KOPT-K1 (cell line): ENCODE measurements around the gene LMX1A.

Experiments
- H3K27ac ChIP-seq: fragments of 200-600 bp; sonication (generic); 2 replicates; pipeline ENCODE4 v1.5.1; 2016; ENCODE audit warnings: antibody characterized with exemption, mild to moderate bottlenecking, low read depth, low read length; ENCODE audit not compliant: poor library complexity, severe bottlenecking
- H3K36me3 ChIP-seq: fragments of 200-600 bp; sonication (generic); 2 replicates; pipeline ENCODE4 v1.5.1; 2017; ENCODE audit warnings: antibody characterized with exemption, mild to moderate bottlenecking, low read length, moderate library complexity; ENCODE audit not compliant: insufficient read depth
- H3K9me3 ChIP-seq: fragments of 200-600 bp; sonication (generic); 2 replicates; pipeline ENCODE4 v1.5.1; 2017; ENCODE audit warnings: antibody characterized with exemption, low read length, mild to moderate bottlenecking; ENCODE audit not compliant: insufficient read depth, poor library complexity, severe bottlenecking

Gene LMX1A

GRCh38 chr1:165355977-165356811 lies at the start of gene LMX1A:
Gene LMX1A (minus strand): TSS chr1:165356715. CDS start chr1:165355559, 1,156 bp downstream.
- H3K9me3 ChIP-seq: no peaks in the 10 kb centered on the region
- H3K36me3 ChIP-seq: no peaks in the 10 kb centered on the region
- H3K27ac ChIP-seq: no peak within 1 kb of the TSS

GRCh38 chr1:165403835-165404482 lies 47.4 kb upstream of the LMX1A start:
- H3K9me3 ChIP-seq: no peaks in the 10 kb centered on the region
- no peaks in the 10 kb centered on the region for H3K36me3 ChIP-seq
- H3K27ac ChIP-seq: no peak overlapping the region

GRCh38 chr1:165402517-165403111 lies 46.1 kb upstream of the LMX1A start:
- Histone ChIP-seq H3K9me3 (no peaks in the 10 kb centered on the region), H3K36me3 (no peaks in the 10 kb centered on the region), H3K27ac (no peak overlapping the region)

GRCh38 chr1:165397944-165398343 lies 41.4 kb upstream of the LMX1A start:
- Histone ChIP-seq H3K27ac (no peak overlapping the region), H3K36me3 (no peaks in the 10 kb centered on the region), H3K9me3 (no peaks in the 10 kb centered on the region)

DNA sequence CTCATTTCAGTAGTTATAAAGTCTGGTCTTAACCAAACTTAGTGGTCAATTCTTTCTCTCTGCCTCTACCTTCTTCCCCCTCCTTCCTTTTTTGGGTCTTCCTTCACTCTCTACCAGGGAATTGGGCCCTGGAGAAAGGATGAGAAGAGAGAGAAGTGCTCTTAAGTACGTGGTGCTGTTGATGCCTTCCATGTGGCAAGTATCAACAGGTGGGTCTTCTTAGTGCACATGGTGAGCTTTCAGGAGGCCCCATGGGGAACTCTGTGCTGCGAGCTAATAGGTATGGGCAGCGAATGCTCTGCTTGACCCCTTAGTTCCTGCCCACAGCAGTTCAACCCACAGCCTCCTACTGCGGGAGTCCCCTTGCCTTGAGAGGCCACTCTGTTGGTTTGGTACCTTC lies 39.4 kb upstream of the LMX1A start:
- H3K27ac ChIP-seq: no peak overlapping the region
- H3K9me3 ChIP-seq: no peaks in the 10 kb centered on the region
- no peaks in the 10 kb centered on the region for H3K36me3 ChIP-seq

- Histone ChIP-seq H3K9me3 (no peaks in the 10 kb centered on the region), H3K27ac (no peak overlapping the region), H3K36me3 (no peaks in the 10 kb centered on the region)
Observed at GRCh38 chr1:165395478-165395877, 39.0 kb upstream of the LMX1A start.

DNA sequence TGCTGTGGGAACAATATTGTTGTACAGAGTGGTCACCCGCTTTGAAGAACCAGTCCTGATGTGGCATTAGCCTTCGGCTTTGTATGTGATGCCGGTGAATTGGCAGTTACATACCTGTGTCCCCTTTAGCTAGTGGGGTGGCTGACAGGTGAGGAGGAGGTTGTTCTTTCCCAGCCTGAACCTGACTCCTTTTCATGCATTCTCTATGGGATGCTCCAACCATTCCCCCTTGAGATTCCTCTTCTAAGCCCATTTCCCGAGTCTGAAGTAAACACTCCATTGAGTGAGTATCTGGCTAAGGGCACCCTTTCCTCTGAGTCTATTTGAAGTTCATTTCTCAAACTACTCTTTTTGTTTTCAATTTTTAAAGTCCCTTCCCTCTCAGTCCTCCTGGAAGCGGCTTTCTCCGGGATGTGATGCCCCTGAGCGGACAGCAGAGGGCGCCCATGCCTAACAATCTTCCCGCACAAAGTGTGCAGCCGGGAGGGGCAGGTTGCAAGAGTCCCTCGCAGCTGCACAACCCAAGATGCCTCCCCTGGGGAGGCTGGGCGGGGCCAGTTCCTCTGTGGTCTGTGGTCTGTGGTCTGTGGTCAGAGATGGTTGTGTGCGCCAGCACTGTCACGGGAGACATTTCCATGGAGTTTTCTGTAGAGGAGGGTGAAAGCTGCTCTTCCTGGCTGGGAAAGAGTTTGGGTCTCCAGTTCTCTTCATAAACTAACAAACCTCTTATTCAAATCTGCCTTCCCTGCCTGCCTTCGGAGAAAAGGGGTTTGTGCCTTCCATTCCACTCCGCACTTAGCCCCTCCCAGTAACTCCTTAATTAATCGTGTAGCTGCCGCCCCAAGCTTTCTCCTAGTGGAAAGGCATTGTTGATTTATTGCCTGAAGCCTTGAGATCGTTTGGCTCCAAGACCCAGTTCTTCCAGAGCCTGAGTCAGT lies 36.4 kb upstream of the LMX1A start:
- H3K9me3 ChIP-seq: no peaks in the 10 kb centered on the region
- no peaks in the 10 kb centered on the region for H3K36me3 ChIP-seq
- no peak overlapping the region for H3K27ac ChIP-seq

GRCh38 chr1:165389609-165390008 lies 33.1 kb upstream of the LMX1A start:
- Histone ChIP-seq H3K27ac (no peak overlapping the region), H3K9me3 (no peaks in the 10 kb centered on the region), H3K36me3 (no peaks in the 10 kb centered on the region)

DNA sequence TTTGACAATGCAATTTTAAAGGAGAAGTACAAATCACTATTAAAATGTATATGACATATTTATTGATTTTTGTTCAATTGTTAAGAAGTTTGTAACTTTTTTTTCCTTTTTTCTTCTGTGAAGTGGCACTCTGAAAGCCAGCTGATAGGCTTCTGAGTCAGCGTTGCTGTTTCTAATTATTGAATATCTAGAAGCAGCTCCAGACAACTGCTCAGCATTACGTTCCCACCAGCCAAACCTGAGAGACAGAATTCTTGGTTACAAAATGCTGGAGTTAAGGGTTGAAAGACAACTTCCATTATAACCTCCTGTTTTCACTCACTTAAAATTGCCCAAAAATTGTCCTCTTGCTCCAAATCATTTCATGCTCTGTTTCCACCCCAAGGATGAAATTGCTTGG lies 31.4 kb upstream of the LMX1A start:
- no peaks in the 10 kb centered on the region for H3K36me3 ChIP-seq
- no peaks in the 10 kb centered on the region for H3K9me3 ChIP-seq
- no peak overlapping the region for H3K27ac ChIP-seq

GRCh38 chr1:165387505-165387904 lies 31.0 kb upstream of the LMX1A start:
- no peak overlapping the region for H3K27ac ChIP-seq
- H3K36me3 ChIP-seq: no peaks in the 10 kb centered on the region
- no peaks in the 10 kb centered on the region for H3K9me3 ChIP-seq

GRCh38 chr1:165383599-165384405 lies 27.3 kb upstream of the LMX1A start:
- no peaks in the 10 kb centered on the region for H3K9me3 ChIP-seq
- no peaks in the 10 kb centered on the region for H3K36me3 ChIP-seq
- H3K27ac ChIP-seq: no peak overlapping the region

DNA sequence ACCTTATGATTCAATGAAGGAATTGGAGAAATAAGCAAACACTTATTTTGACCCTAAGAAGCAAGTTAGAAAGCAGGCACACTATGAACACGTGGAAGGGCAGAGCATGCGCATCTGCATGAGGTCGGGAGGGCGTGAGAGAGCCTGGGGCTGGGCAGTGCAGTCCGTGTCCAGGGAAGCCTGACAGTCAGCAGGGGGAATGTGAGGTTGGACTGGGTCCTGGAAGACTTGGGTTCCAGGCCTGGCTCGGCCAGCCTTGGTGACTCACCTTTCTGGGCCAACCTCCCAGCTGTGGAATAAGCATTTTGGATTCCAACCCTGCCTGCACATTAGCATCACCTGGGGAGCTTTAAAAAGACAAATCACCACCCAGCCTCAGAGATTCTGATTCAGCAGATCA lies 26.6 kb upstream of the LMX1A start:
- Histone ChIP-seq H3K36me3 (no peaks in the 10 kb centered on the region), H3K9me3 (no peaks in the 10 kb centered on the region), H3K27ac (no peak overlapping the region)

GRCh38 chr1:165381745-165382505 lies 25.4 kb upstream of the LMX1A start:
- Histone ChIP-seq H3K27ac (no peak overlapping the region), H3K9me3 (no peaks in the 10 kb centered on the region), H3K36me3 (no peaks in the 10 kb centered on the region)
